ENCODE results near the gene PSMG3.
A peak's percentile ranks its signal among the peaks of the same experiment; 100 is the strongest.
"Not testable (repeated sequence)": the region's sequence is repeated elsewhere in the genome, so short reads cannot be mapped to it uniquely, and the experiment has no call there.

PSMG3 gene

DNA sequence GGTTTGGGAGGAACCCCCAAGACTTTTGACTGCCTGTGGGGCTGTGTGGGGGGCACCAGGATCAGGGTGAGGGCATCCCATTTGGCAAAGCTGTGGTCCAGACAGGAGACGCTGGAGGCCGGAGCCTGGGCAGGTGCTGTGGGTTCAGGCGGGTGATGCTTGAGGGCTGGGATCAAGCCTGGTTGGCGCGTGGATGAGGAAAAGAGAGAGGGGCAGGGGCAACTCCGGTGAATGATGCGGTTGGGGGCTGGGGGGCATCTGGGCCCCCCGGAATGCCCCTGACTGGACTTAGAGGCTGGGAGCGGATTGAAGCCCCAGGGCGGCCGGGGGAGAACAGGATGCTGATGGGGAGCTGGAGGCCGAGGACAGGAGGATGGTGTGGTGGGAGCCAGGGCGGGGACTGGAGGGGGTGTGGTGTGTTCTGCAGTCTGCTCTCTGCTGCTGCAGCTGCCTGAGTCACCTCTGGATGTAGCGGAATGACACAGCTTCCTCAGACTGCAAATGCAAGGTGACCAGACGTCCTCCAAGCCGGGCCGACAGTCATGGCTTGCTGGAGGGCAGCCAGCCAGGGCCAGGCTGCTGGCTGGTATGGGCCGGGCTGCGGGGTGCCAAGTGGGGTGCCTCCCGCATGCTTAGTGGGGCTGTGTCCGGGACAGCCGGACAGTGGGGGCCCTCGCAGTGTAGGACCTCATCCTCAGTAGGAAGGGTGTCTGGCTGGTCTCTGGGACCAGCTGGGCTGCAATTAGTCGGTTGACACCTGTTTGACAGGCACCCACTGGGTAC lies 36.1 kb downstream of the PSMG3 start:
- Mint-ChIP-seq H3K4me1 (ENCODE audit: low read depth) (peaks cover 35% of the 10 kb centered on the region), H3K27ac (peak overlapping the region; percentile 92), H3K4me3 (peak overlapping the region; percentile 88), H3K27me3 (no peaks in the 10 kb centered on the region), H3K9me3 (no peaks in the 10 kb centered on the region), H3K36me3 (ENCODE audit: low read depth) (peaks cover 13% of the 10 kb centered on the region)

DNA sequence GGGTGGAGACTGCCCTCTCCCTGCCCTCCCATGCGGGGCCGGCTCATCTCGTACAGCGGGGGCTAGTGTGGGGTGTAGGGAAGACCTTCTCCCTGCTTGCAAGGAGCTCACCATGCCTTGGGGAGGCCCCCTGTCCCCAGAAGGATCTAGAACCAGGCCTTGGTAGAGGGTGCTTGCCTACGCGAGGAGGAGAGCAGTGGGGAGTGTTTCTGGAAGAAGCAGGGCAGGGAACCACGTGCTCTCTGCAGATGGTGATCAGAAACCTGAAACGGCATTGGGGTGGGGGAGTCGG lies 36.6 kb downstream of the PSMG3 start:
- peak overlapping the region; percentile 88 for H3K4me3 Mint-ChIP-seq
- peak overlapping the region; percentile 92 for H3K27ac Mint-ChIP-seq
- peaks cover 13% of the 10 kb centered on the region for H3K36me3 Mint-ChIP-seq (ENCODE audit: low read depth)
- H3K9me3 Mint-ChIP-seq: no peaks in the 10 kb centered on the region
- peaks cover 35% of the 10 kb centered on the region for H3K4me1 Mint-ChIP-seq (ENCODE audit: low read depth)
- no peaks in the 10 kb centered on the region for H3K27me3 Mint-ChIP-seq

DNA sequence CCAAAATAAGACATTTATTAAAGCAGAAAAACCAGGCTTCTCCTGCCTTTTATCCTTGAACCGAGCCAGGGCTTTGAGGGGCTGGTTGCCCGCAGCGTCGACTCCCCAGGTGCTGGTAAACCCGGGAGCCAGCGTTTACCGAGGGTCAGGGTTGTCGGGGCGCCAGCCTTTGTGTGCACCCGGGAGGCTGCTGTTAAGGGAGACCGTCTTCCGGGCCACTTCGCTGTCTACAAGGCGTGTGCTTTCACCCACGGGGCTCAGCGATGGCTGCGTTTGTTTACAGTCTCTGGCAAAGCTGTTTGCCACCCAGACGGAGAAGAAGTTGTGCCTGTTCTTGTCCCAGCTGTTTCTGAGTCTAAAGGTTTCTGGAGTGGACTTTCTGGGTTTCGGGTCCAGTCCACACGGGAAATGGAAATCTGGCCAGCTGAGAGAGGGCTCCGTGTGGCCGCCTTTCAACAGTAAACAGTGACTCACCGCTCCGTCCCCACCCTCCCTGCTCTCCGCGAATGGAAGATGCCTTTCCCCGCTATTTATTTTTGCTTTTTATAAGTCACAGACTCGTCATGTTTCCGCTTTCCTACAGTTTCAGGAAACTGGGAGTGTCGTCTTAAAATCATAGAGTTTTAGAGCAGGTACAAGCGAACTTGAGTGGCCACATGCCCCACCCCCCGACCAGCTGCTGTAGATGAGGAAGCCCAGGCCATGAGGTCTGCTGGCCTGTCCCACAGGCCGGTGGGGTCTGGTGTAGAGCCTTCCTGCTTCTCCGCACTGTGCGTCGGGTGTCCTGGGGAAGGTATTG lies 37.2 kb downstream of the PSMG3 start:
- H3K4me3 Mint-ChIP-seq: peak overlapping the region; percentile 88
- peaks cover 35% of the 10 kb centered on the region for H3K4me1 Mint-ChIP-seq (ENCODE audit: low read depth)
- peak overlapping the region; percentile 92 for H3K27ac Mint-ChIP-seq
- peaks cover 13% of the 10 kb centered on the region for H3K36me3 Mint-ChIP-seq (ENCODE audit: low read depth)
- no peaks in the 10 kb centered on the region for H3K27me3 Mint-ChIP-seq
- H3K9me3 Mint-ChIP-seq: no peaks in the 10 kb centered on the region

DNA sequence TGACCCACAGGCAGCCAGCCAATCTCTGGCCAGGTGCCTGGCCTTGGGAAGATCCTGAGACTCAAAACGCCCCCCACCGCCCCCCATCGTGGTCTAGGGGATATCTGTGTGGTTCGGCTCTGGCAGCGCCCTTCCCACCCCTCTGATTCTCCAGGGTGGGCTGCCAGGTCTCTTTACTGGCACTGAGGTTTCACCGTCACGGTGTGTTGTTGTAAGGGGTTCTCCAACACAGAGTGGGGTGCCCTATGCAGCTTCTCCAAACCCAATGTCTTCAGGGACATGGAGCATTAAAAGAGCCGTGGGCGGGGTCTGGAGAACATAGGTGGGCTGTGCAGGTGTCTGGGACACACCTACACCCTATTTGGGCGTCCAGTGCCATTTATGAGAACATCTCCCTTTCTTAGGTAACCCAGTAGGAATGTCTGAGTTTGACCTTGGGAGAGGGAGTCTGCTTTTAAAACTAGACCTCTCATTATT lies 37.8 kb downstream of the PSMG3 start:
- peak overlapping the region; percentile 88 for H3K4me3 Mint-ChIP-seq
- no peaks in the 10 kb centered on the region for H3K9me3 Mint-ChIP-seq
- peaks cover 13% of the 10 kb centered on the region for H3K36me3 Mint-ChIP-seq (ENCODE audit: low read depth)
- H3K27me3 Mint-ChIP-seq: no peaks in the 10 kb centered on the region
- peak overlapping the region; percentile 92 for H3K27ac Mint-ChIP-seq
- H3K4me1 Mint-ChIP-seq (ENCODE audit: low read depth): peaks cover 35% of the 10 kb centered on the region

DNA sequence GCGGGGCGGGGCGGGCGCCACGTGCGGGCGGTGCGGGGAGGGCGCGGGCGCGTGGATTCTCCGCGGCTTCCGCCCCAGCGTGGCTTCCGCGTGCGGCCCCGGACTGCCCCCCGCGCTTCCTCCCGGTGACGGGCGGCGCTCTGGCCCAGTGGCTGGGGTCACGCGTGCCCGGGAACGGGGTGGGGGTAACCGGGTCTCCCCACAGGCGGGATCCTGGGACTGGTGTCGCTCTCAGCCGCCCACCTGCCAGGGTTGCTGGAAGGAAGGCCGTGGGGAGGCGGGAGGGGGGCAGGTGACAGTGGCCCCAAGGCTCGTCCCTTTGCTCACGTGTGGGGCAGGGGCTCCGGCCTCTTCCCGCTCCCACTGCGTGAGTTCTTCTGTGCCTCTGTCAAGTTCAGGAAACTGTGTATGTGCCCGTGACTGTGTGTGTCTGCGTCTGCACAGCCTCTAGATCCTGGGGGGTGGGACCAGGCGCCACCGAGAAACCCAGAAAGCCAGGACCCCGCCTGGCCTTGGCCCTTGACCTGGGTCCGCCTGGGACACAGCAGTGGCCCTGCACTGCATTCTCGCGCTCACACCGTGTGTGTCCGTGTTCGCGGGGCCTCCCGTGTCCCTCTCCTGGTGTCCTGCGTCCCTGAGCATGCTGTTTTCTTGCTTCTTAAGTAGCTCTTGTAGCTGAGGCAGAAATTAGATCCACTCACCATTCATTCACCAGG lies 38.4 kb downstream of the PSMG3 start:
- H3K27ac Mint-ChIP-seq: peak overlapping the region; percentile 92
- H3K9me3 Mint-ChIP-seq: no peaks in the 10 kb centered on the region
- H3K36me3 Mint-ChIP-seq (ENCODE audit: low read depth): peaks cover 10% of the 10 kb centered on the region
- H3K27me3 Mint-ChIP-seq: peaks cover 4% of the 10 kb centered on the region
- H3K4me1 Mint-ChIP-seq (ENCODE audit: low read depth): peaks cover 32% of the 10 kb centered on the region
- H3K4me3 Mint-ChIP-seq: peak overlapping the region; percentile 88

DNA sequence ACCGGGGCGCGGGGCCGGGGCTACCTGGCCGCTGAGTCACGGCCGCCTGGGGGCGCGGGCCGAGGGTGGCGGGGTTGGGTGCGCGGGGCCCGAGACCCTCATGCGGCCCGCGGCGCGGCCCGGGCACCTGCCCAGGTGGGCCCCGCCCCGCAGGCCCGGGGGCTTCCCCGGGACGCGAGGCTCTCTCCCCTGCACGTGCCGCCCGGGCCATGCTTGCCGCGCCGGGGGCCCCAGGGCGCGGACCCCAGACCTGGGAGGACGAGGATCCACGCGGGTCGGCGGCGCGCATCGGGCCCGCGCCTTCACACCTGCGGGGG lies 38.9 kb downstream of the PSMG3 start:
- no peaks in the 10 kb centered on the region for H3K9me3 Mint-ChIP-seq
- peaks cover 29% of the 10 kb centered on the region for H3K4me1 Mint-ChIP-seq (ENCODE audit: low read depth)
- no peak overlapping the region for H3K27ac Mint-ChIP-seq
- peaks cover 7% of the 10 kb centered on the region for H3K36me3 Mint-ChIP-seq (ENCODE audit: low read depth)
- H3K4me3 Mint-ChIP-seq: no peak overlapping the region
- peaks cover 4% of the 10 kb centered on the region for H3K27me3 Mint-ChIP-seq

DNA sequence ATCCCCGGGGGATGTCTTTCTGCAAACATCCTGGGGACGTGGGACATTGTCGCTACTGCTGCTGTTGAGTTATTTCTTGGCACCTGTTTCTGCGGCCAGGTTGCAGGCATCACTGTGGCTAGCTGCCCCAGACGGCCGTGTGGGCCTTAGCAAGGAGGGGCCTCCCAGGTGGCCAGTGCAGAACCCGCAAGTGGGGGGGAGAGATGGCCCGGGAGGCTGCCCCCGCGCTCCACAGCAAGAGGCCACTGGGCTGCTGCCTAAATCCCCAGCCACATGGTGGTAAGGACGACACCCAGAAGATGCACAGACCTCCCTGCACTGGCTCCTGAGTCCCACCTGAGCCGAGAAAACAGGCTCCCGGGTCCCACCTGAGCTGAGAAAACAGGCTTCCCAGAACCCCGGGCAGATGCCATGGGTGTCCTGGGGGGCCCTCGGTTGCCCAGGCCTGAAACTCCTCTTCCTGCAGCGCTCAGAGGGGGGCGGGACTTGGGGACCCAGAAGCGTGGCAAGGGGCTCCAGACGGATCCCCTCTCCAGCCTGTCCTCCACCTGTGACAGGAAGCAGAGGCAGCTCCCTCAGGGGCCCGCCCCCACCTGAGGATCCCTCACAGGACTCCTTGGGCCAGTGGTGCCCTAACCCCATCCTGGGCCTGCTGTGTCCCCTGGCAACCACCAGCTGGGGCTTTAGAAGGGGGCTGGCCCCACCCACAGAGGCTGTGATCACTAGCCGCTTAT lies 40.3 kb downstream of the PSMG3 start:
- H3K9me3 Mint-ChIP-seq: no peaks in the 10 kb centered on the region
- peaks cover 27% of the 10 kb centered on the region for H3K4me1 Mint-ChIP-seq (ENCODE audit: low read depth)
- H3K36me3 Mint-ChIP-seq (ENCODE audit: low read depth): peaks cover 7% of the 10 kb centered on the region
- H3K27ac Mint-ChIP-seq: peak overlapping the region; percentile 68
- H3K27me3 Mint-ChIP-seq: peaks cover 4% of the 10 kb centered on the region
- H3K4me3 Mint-ChIP-seq: peak overlapping the region; percentile 68

DNA sequence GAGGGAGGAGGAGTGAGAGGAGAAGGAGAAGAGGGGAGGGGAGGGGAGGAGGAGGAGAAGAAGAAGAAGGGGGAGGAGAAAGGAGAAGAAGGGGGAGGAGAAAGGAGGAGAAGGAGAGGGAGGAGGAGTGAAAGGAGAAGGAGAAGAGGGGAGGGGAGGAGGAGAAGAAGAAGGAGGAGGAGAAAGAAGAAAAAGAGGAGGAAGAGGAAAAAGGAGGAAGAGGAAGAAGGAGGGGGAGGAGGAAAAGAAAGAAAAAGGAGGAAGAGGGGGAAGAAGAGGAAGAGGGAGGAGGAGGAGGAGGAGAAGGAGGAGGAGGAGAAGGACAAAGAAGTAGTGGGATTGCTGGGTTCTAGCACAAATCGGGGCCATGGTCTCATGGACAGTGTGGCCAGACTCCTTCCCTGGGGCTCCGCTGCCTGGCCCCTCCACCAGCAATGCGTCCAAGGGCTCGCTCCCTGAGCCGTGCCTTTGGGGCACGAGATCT lies 43.5 kb downstream of the PSMG3 start:
- H3K27ac Mint-ChIP-seq: no peak overlapping the region
- peaks cover 4% of the 10 kb centered on the region for H3K27me3 Mint-ChIP-seq
- H3K36me3 Mint-ChIP-seq (ENCODE audit: low read depth): no peaks in the 10 kb centered on the region
- H3K9me3 Mint-ChIP-seq: no peaks in the 10 kb centered on the region
- H3K4me1 Mint-ChIP-seq (ENCODE audit: low read depth): peaks cover 3% of the 10 kb centered on the region
- H3K4me3 Mint-ChIP-seq: no peak overlapping the region

DNA sequence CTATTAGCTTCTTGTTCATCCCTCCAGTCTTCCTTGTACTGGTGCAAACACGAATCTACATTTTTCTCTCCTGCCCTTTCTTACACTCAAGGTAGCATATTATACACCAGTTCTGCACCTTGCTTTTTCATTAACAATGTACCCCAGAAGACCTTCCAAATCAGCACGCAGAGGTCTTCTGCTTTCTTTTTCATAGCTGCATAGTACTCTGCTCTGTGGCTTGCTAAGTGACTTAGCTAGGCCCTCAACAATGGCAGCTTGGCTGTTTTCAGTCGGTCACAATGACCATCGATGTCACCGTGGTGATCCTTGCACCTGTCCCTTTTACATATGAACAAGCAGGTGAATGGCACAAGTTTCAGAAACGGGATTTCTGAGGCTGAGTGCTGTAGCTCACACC lies 44.4 kb downstream of the PSMG3 start:
- no peak overlapping the region for H3K4me3 Mint-ChIP-seq
- H3K27me3 Mint-ChIP-seq: peaks cover 4% of the 10 kb centered on the region
- H3K36me3 Mint-ChIP-seq (ENCODE audit: low read depth): no peaks in the 10 kb centered on the region
- no peak overlapping the region for H3K27ac Mint-ChIP-seq
- H3K9me3 Mint-ChIP-seq: no peaks in the 10 kb centered on the region
- H3K4me1 Mint-ChIP-seq (ENCODE audit: low read depth): peaks cover 3% of the 10 kb centered on the region

DNA sequence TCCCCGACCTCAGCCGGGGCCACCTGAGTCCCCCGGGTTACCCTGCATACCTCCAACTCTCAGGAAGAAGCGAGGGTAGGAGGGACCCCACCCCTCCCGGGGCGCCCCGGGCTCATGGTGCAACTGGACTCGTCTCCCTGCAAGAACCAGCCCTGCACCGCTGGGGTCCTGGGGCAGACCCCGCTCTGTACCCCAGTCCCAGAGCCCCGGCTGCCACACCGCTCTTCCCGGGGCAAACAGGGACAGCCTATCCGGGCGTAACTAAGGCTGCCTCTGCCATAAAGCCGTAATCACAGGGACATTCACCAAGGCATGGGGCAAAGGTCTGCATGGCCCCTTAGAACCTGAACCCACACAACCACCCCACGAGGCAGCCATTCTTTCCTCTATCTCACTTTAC lies 46.0 kb downstream of the PSMG3 start:
- H3K27ac Mint-ChIP-seq: no peak overlapping the region
- no peak overlapping the region for H3K4me3 Mint-ChIP-seq
- peaks cover 5% of the 10 kb centered on the region for H3K9me3 Mint-ChIP-seq
- no peaks in the 10 kb centered on the region for H3K36me3 Mint-ChIP-seq (ENCODE audit: low read depth)
- peaks cover 4% of the 10 kb centered on the region for H3K27me3 Mint-ChIP-seq
- peaks cover 3% of the 10 kb centered on the region for H3K4me1 Mint-ChIP-seq (ENCODE audit: low read depth)

DNA sequence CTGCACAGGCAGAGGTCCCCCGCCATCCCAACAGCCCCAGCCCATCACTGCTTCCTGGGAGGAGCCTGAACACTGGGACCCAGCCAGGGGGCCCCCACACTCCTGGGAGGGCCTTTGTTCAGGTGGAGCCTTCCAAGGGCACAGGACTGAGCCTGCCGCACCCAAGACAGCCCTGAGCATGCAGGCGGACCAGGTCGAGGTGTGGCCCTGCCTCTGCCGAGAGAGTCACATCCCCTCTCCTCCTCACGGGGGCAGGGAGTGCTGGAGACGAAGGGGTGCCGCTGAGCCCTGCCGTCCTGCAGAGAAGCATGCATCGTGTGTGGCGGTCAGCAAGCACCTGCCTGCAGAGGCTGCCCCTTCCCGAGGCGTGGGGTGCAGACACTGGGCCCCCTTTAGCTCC lies 46.6 kb downstream of the PSMG3 start:
- H3K4me1 Mint-ChIP-seq (ENCODE audit: low read depth): peaks cover 3% of the 10 kb centered on the region
- no peaks in the 10 kb centered on the region for H3K36me3 Mint-ChIP-seq (ENCODE audit: low read depth)
- peaks cover 5% of the 10 kb centered on the region for H3K9me3 Mint-ChIP-seq
- H3K27me3 Mint-ChIP-seq: peaks cover 4% of the 10 kb centered on the region
- H3K27ac Mint-ChIP-seq: no peak overlapping the region
- no peak overlapping the region for H3K4me3 Mint-ChIP-seq

DNA sequence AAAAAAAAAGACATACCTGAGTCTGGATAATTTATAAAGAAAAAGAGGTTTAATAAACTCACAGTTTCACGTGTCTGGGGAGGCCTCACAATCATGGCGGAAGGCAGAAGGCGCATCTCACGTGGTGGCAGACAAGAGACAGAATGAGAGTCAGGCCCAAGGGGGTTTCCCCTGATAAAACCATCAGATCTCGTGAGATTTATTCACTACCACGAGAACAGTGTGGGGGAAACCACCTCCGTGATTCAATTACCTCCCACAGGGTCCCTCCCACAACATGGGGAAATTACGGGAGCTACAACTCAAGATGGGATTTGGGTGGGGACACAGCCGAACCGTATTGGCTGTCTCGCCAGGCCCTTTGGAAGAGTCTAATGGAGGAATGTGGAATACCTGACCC lies 48.4 kb downstream of the PSMG3 start:
- H3K27ac Mint-ChIP-seq: no peak overlapping the region
- peaks cover 3% of the 10 kb centered on the region for H3K4me1 Mint-ChIP-seq (ENCODE audit: low read depth)
- H3K4me3 Mint-ChIP-seq: no peak overlapping the region
- H3K9me3 Mint-ChIP-seq: peaks cover 5% of the 10 kb centered on the region
- no peaks in the 10 kb centered on the region for H3K36me3 Mint-ChIP-seq (ENCODE audit: low read depth)
- no peaks in the 10 kb centered on the region for H3K27me3 Mint-ChIP-seq

DNA sequence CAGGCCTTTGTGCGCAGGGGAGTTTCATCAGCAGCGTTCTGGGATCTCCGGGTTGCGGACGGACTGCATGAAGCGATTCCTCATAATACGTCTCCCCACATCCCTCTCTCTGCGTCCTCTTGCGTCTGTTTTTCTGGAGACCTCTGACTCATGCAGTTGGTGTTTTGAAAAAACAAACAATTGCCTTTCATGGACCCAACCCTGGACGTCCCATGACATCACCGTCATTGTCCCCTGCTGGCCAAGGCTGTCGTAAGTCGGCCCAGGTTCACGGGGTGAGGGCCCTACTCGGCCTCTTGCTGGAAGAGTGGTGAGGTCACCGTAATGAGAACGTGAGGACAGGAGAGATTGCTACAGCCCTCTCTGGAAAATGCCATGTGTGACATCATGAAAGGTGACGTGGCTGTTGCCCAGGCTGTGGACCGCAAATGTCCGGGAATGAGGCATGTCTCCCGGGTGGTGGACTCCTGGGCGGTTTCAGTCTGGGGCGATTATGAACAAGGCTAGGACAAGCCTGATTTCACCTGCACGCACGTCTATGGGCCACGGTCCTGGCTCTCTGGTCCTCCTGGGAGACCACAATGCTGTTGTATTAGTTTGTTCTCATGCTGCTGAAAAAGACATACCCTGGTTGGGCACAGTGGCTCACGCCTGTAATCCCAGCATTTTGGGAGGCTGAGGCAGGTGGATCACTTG lies 49.1 kb downstream of the PSMG3 start:
- Mint-ChIP-seq H3K4me1 (ENCODE audit: low read depth) (peaks cover 3% of the 10 kb centered on the region), H3K9me3 (peaks cover 5% of the 10 kb centered on the region), H3K36me3 (ENCODE audit: low read depth) (no peaks in the 10 kb centered on the region), H3K4me3 (no peak overlapping the region), H3K27me3 (no peaks in the 10 kb centered on the region), H3K27ac (no peak overlapping the region)

DNA sequence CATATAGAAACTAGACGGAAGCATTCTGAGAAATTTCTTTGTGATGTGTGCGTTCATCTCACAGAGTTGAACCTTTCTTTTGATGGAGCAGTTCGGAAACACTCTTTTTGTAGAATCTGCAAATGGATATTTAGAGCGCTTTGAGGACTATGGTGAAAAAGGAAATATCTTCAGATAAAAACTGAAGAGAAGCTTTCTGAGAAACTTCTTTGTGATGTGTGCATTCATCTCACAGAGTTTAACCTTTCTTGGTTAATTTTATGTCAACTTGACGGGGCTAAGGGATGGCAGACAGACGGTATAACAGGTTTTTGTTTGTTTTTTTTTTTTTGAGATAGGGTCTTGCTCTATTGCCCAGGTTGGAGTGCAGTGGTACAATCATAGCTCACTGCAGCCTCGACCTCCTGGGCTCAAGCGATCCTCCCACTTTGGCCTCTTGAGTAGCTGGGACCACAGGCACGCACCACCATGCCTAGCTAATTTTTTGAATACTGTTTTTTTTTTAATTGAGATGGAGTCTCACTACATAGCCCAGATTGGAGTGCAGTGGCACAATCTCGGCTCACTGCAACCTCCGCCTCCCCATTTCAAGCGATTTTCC lies 50.4 kb downstream of the PSMG3 start:
- H3K9me3 Mint-ChIP-seq; H3K4me3 Mint-ChIP-seq; H3K27ac Mint-ChIP-seq; H3K36me3 Mint-ChIP-seq (ENCODE audit: low read depth); H3K27me3 Mint-ChIP-seq; H3K4me1 Mint-ChIP-seq (ENCODE audit: low read depth): not testable (repeated sequence)

Data from stimulated activated naive CD8-positive, alpha-beta T cell treated with anti-CD3 and anti-CD28 coated beads, Interleukin-15, Interleukin-2, amounts not matched to agents 100 ng/mL and 50 ng/mL, for 24 hours (primary cell).